ENCODE data around the gene DLGAP4.

- TF ChIP-seq CTCF (IDR thresholded peaks at IDR 0.05 in 4 of 5, conservative IDR thresholded peaks at IDR 0.05 in 1 of 5): no peak
- no peak for TF ChIP-seq POLR2A (IDR thresholded peaks at IDR 0.05)
These were observed 263.8 kb downstream of the DLGAP4 start for GRCh38 chr20:36569847-36570429.

Data from gastrocnemius medialis (tissue), 4 donors.